ENCODE results near the gene LCN9.
"Not testable (repeated sequence)": the region's sequence is repeated elsewhere in the genome, so short reads cannot be mapped to it uniquely, and the experiment has no call there.

The LCN9 gene

GRCh38 chr9:135648494-135649410 lies 14.4 kb upstream of the LCN9 start:
- DNase-seq = no peak

- DNase-seq = no peak
Measured at GRCh38 chr9:135649508-135649907, 13.6 kb upstream of the LCN9 start.

- DNase-seq = no peak
Measured at GRCh38 chr9:135650408-135650807, 12.7 kb upstream of the LCN9 start.

GRCh38 chr9:135655317-135655716 lies 7.8 kb upstream of the LCN9 start:
- no peak for DNase-seq

- DNase-seq = no peak
Measured at GRCh38 chr9:135657416-135657815, 5.7 kb upstream of the LCN9 start.

GRCh38 chr9:135659252-135659651 lies 3.9 kb upstream of the LCN9 start:
- DNase-seq = no peak

GRCh38 chr9:135660407-135660806 lies 2.7 kb upstream of the LCN9 start:
- DNase-seq = no peak

GRCh38 chr9:135661816-135662560 lies 1.1 kb upstream of the LCN9 start:
- no peak for DNase-seq

DNA sequence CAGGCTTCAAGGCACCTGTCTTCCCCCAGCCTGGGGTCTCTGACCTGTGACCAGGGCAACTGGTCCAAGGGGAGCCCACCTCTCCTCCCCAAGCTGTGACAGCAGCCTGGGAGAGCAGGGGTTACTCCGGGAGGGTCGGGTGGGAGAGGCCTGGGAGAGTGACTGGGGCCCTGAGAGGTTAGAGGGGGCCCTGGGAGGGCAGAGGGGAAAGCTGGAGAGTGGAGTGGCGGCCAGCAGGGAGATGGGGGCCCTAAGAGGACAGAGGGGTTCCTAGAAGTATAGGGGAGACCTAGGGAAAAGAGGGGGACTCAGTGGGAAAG lies 302 bp downstream of the LCN9 start:
- DNase-seq = no peak

DNA sequence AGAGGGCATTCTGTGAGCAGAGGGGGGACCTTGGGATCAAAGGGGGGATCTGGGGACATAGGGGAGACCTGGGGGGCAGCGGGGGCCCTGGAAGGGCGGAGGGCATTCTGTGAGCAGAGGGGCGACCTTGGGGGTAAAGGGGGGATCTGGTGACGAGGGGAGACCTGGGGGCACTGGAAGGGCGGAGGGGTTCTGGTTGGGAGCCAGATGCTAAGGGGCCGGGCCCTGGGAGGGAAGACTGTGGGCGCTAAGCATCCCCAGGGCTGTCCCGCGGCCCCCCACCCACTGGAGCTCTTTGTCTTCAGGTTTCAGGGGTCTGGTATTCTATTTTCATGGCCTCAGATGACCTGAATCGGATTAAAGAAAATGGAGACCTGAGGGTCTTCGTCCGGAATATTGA lies 748 bp downstream of the LCN9 start:
- no peak for DNase-seq

- DNase-seq = no peak
Measured at GRCh38 chr9:135664266-135664665, 1.2 kb downstream of the LCN9 start.

- DNase-seq = no peak
Measured at GRCh38 chr9:135664801-135665794, 2.0 kb downstream of the LCN9 start.

GRCh38 chr9:135665795-135666189 lies 2.7 kb downstream of the LCN9 start:
- no peak for DNase-seq

- no peak for DNase-seq
Measured at GRCh38 chr9:135666534-135667462, 3.7 kb downstream of the LCN9 start.

- DNase-seq = no peak
Measured at GRCh38 chr9:135667463-135668001, 4.4 kb downstream of the LCN9 start.

- not testable (repeated sequence) for DNase-seq
Measured at GRCh38 chr9:135669018-135669417, 5.9 kb downstream of the LCN9 start.

DNA sequence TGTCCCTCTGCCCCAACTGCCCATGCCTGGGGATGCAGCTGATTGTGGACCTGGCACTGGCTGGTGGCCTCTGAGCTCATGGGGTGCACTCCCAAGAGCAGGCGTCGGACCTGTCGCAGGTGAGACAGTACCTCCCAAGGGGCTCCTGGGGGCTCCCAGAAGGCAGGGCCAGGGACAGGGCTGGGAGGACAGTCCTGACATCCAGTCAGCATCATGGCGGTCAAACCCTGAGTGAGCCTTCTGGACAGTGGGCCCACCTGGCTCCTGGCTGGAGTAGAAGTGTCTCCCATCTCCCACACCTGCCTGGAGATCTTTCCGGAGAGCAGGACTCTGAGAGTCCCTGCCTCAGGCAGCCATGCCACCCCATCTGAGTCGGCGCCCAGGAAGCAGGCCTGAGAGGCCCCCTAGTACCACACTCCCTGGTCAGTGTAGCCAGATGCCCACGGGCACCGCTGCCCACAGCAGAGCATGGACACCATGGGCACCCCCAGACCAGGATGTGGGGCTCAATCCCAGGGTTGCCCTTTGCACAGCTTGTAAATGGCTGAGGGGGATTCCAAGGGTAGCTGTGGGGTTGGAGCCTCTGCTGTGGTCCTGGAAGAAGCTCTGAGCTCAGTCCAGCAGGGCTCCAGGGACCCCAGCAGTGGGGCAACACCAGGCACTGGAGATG lies 6.6 kb downstream of the LCN9 start:
- no peak for DNase-seq

- no peak for DNase-seq
Measured at GRCh38 chr9:135670721-135671590, 7.8 kb downstream of the LCN9 start.

DNA sequence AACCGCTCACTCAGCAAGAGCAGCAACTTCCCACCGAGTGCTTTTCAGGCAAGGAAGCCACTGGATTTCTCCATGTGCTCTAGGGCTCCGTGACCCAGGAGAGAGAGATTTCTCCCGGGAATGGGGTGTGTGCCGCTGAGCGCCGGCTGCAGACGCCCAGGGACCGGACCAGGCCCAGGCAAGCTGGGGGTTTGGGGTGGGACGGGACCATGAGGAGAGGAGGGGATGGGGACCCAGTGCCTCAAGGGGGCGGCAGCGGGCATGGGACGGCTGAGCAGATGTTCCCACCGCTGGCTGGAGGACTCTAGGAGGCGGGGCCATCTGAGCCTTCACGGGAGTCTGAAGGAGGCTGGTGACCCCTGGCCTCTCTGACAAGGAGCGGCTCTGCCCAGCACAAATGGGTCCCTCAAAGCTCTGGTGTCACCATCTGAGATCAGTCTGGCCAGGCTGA lies 8.5 kb downstream of the LCN9 start:
- DNase-seq = no peak

DNA sequence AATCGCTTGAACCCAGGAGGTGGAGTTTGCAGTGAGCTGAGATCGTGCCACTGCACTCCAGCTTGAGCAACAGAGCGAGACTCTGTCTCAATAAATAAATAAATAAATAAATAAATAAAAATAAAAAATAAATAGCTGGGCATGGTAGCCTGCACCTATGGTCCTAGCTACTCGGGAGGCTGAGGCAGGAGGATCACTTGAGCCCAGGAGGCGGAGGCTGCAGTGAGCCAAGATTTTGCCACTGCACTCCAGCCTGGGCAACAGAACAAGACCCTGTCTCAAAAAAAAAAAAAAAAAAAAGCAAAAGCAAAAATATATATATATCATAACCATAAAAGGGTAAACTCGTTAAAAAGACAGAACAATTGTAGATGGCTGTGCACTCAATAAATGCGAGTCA lies 9.7 kb downstream of the LCN9 start:
- not testable (repeated sequence) for DNase-seq

Measured in activated CD4-positive, CD25-positive, alpha-beta regulatory T cell (primary cell).